ENCODE results near the gene ZNF214. TPM values are rescaled to one million over a fixed set of nuclear protein-coding genes. Genes with fewer than 3 reads are reported as not detected.

Gene ZNF214
- total RNA-seq = 1 to 10 TPM in 3 of 4 donors, not detected in 1; 1.4 to 2.0 (median 1.9) TPM

- ATAC-seq (ENCODE audit: low FRiP score) (peak; percentile 97), DNase-seq (ENCODE audit: low spot score) (peak; percentile 82)
- no peak for TF ChIP-seq CTCF (IDR thresholded peaks at IDR 0.05)
Observed at GRCh38 chr11:7020183-7020917, at the start of gene ZNF214, which contains the start of gene NLRP14. Gene ZNF214, minus strand, starts transcription at chr11:7020346. Its CDS starts 17,511 bp downstream, at chr11:7002835. Gene NLRP14, plus strand, starts transcription at chr11:7020479. Its CDS starts 18,108 bp downstream, at chr11:7038587.

GRCh38 chr11:7062534-7062933 lies 42.4 kb upstream of the ZNF214 start:
- DNase-seq (ENCODE audit: low spot score) (no peak), ATAC-seq (ENCODE audit: low FRiP score) (no peak)
- no peak for TF ChIP-seq CTCF (IDR thresholded peaks at IDR 0.05)

- ATAC-seq (ENCODE audit: low FRiP score) (peak; percentile 68), DNase-seq (ENCODE audit: low spot score) (no peak)
- no peak for TF ChIP-seq CTCF (IDR thresholded peaks at IDR 0.05)
Observed at GRCh38 chr11:7060868-7061267, 40.7 kb upstream of the ZNF214 start.

GRCh38 chr11:7057641-7058040 lies 37.5 kb upstream of the ZNF214 start:
- no peak for ATAC-seq (ENCODE audit: low FRiP score)
- no peak for TF ChIP-seq CTCF (IDR thresholded peaks at IDR 0.05)
- DNase-seq (ENCODE audit: low spot score) = no peak

- DNase-seq (ENCODE audit: low spot score) (no peak), ATAC-seq (ENCODE audit: low FRiP score) (peak; percentile 90)
- no peak for TF ChIP-seq CTCF (IDR thresholded peaks at IDR 0.05)
Observed at GRCh38 chr11:7056828-7057513, 36.8 kb upstream of the ZNF214 start.

- ATAC-seq (ENCODE audit: low FRiP score) = no peak
- no peak for DNase-seq (ENCODE audit: low spot score)
- TF ChIP-seq CTCF (IDR thresholded peaks at IDR 0.05) = no peak
Observed at GRCh38 chr11:7050191-7050590, 30.0 kb upstream of the ZNF214 start.

Measured in omental fat pad (tissue), 4 donors.